ENCODE data around the gene TAF1C.

DNA sequence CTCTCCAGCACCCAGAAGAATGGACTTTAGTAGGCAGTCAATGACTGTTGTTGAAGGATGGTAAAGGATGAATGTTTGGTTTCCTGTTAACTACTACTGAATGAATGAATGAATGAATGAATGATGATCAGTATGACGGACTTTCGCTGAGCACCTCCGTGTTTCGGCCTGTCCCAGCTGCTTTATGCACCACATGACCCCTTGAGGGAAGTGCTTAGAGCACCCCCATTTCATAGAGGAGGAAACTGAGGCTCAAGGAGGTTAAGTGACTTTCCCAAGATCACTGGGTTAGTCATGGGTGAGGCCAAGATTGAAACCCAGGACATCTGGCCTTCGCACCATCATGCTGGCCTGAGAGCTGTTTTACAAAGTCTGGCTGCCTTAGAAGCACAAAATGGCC is 46.1 kb upstream of the TAF1C start:
- TF ChIP-seq EP300 (IDR thresholded peaks at IDR 0.05) = no peak
- TF ChIP-seq, protein P1, sequence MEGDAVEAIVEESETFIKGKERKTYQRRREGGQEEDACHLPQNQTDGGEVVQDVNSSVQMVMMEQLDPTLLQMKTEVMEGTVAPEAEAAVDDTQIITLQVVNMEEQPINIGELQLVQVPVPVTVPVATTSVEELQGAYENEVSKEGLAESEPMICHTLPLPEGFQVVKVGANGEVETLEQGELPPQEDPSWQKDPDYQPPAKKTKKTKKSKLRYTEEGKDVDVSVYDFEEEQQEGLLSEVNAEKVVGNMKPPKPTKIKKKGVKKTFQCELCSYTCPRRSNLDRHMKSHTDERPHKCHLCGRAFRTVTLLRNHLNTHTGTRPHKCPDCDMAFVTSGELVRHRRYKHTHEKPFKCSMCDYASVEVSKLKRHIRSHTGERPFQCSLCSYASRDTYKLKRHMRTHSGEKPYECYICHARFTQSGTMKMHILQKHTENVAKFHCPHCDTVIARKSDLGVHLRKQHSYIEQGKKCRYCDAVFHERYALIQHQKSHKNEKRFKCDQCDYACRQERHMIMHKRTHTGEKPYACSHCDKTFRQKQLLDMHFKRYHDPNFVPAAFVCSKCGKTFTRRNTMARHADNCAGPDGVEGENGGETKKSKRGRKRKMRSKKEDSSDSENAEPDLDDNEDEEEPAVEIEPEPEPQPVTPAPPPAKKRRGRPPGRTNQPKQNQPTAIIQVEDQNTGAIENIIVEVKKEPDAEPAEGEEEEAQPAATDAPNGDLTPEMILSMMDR (IDR thresholded peaks at IDR 0.05) = no peak

All from suprapubic skin (tissue), 3 donors.